DLD1 (cell line): Measurements from ENCODE around the gene BBIP1.

Experiments
- in situ Hi-C: cut with HindIII; loops from 2 replicates; pipeline ENCODE4 v1.10.0; 2017; ENCODE audit warnings: low sequenced_read_pairs

The BBIP1 gene, protein sequence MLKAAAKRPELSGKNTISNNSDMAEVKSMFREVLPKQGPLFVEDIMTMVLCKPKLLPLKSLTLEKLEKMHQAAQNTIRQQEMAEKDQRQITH

GRCh38 chr10:110918643-110919348, at the start of gene BBIP1:
Gene BBIP1 (minus strand): TSS chr10:110919180. CDS start chr10:110918157, 1,023 bp downstream.
- in situ Hi-C loops, result no loop called here

DNA sequence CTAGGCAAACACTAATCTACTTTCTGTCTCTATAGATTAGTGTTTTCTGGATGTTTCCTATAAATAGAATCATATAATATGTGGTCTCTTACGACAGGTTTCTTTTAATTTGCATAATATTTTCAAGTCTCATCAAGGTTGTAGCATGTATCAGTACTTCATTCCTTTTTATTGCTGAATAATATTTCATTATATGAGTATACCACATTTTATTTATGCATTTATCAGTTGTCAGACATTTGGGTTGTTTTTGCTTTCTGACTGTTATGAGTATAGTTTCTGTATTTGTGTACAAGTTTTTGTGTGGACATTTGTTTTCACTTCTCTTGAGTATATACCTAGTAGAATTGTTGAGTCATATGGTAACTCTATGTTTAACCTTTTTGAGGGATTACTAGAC, 48.7 kb upstream of the BBIP1 start:
- in situ Hi-C loops, result no loop called here

DNA sequence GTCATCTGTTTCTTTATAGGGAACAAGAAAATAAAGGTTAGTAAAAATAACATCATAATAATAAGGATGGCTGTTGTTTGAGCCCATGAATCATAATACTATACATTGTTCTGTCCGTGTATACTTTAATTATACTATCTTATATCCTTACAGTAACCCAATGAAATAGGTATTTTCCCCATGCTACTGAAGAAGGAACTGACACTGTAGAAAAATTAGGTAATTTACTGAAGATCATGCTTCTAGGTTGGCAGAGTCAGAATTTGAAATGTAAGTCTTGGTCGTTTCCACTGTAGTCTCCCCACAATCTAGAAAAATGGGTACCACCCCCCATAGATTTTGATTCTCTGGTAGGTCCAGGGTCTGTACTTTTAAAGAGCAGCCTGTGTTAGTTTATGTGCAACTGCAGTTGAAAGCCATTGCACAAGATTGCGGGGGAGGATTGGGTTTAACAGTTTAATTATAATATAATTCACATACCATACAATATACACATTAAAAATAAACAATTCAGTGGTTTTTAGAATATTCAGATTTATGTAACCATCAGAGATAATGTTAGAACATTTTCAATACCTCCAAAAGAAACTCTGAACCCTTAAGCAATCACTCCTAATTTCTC, 48.1 kb upstream of the BBIP1 start:
- in situ Hi-C loops, result no loop called here

DNA sequence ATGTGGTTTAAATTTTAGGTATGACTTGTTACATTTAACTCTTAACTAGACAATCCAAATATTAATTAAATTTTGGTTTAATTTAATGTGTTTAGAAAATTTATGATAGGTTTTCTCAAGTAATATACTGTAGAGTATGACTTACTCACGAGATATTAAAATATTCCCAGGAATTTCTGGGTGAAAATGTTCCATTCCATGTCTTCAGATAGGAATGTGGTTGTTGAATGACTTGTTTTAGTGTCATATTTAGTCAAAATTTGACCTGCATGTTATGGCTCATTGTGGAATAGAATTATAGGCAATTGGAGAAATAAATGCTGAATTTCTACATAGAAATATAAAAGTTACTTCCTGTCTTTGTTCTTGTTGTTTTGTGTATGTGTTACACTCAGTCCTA, 47.2 kb upstream of the BBIP1 start:
- in situ Hi-C loops, result no loop called here

DNA sequence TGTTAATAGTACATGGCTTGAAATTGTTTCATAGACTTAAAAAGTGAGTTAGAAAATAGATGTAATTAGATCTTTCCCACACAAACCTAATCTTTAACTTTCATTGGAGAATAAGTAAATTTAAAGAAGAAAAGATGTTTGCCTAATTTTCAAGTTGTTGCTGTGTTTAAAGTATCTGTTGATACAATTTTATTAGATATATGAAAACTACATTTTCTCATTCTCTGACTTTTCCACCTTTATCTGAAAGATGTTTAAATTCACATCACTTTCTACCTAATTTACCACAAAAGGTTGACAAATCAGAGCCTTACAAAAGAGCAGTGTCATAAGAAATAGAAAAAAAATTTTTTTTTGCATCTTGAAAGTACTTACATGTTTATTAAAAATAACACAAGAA, 46.2 kb upstream of the BBIP1 start:
- in situ Hi-C loops, result no loop called here

DNA sequence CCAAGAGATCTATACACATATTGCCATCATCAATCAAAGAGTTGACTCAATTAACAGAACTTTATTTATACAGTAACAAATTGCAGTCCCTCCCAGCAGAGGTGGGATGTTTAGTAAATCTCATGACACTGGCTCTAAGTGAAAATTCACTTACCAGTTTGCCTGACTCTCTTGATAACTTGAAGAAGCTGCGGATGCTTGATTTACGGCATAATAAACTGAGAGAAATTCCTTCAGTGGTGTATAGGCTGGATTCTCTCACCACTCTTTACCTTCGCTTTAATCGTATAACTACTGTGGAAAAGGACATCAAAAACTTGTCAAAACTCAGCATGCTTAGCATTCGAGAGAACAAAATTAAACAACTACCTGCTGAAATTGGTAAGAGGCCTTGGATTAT, 45.7 kb upstream of the BBIP1 start:
- in situ Hi-C loops, result no loop called here

DNA sequence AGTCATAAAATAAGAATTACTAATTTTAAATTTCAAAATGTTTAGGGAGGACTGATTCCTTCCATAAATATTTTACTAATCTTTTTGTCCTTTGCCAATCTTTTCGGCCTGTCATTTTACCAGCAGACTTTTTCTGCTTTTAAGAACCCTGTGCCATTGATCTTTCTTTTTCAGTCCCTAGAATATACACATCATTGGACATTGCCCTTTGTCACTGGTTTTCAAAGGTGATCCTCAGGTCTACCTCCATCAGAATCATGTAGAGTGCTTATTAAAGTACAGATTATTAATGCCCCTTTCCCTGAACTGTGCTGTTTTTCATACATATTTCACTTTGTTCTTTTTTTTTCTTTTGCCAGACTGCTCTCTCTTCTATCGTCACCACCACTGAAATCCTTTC, 44.2 kb upstream of the BBIP1 start:
- in situ Hi-C loops, result no loop called here

DNA sequence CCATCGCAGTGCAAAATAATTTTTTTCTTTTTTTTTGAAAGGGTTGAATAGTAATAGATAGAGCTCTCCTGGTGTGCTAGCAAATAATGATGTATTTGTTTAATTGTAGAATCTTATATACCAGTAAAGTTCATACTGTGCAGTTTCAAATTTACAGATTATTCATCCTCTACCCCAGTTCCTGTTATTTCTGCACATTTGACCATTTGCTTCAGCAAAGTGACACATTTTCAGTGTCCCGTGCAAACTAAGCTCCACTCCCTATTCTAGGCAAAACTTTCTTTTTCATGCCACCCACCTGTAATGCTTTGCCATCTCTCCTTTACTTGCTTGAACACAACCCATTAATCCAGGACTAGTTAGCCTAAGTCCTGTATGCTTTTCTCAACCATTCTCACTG, 43.5 kb upstream of the BBIP1 start:
- in situ Hi-C loops, result no loop called here

- in situ Hi-C loops, result no loop called here
Observed at GRCh38 chr10:110960333-110960712, 41.3 kb upstream of the BBIP1 start.

DNA sequence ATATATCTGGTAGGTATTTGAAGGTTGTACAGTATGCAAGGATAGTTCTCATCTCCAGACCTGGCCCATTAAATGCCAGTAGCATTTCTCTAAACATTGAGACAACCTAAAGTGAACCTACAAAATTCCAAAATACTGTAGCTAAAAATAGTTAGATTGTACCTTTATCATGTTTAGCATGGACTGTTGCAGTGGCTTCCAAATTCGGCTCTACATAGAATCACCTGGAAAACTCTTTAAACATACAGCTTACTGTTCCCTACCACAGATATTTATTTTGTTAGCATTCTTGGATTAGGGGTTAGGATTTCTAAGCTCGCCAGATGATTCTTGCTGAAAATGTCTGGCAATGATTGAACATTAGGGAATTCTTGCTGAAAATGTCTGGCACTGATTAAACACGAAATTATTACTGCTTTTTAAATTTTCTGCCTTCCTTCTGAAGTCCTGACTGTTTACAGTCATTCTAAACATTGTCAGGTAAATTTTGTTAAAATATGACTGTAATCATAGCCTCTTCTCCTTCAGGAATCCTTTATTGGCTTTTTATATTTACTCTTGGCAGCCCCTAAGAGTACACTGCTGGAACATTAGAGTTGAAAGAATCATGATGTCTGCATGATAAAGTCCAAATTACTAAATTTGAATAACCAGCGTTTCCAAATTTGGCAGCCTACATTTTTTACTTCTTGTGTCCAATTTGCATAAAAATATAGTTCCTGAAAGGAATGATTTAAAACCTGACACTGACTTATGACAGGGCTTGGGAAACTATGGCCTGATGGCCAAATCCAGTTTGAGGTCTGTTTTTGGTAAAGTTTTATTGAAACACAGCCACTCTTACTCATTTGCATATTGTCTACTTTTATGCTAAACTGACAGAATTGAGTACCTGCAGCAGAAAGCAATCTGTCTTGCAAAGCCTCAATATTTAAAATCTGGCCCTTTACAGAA, 40.7 kb upstream of the BBIP1 start:
- in situ Hi-C loops, result no loop called here

GRCh38 chr10:110957606-110958005, 38.6 kb upstream of the BBIP1 start:
- in situ Hi-C loops, result no loop called here

- in situ Hi-C loops, result no loop called here
Observed at GRCh38 chr10:110951381-110951780, 32.4 kb upstream of the BBIP1 start.

- in situ Hi-C loops, result no loop called here
Observed at GRCh38 chr10:110947061-110947595, 28.1 kb upstream of the BBIP1 start.

DNA sequence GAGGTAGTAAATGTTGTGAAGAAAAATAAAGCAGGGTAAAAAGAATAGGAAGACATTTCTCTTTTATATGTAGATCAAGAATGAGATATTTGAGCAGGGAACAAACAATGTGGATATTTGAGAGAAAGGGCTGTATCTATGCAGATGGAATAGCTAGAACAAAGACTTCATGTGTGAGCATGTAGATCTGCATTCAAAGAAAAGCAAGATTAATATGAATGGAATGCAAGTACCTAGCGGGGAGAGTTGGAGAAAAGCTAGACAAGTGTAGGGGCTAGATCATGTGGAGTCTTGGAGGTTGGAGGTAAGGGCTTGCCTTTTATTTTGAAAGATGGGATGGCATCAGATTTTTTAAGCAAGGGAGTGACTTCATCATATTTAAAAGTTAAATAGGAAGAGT, 27.5 kb upstream of the BBIP1 start:
- in situ Hi-C loops, result no loop called here

- in situ Hi-C loops, result no loop called here
Observed at GRCh38 chr10:110944792-110945396, 25.9 kb upstream of the BBIP1 start.

DNA sequence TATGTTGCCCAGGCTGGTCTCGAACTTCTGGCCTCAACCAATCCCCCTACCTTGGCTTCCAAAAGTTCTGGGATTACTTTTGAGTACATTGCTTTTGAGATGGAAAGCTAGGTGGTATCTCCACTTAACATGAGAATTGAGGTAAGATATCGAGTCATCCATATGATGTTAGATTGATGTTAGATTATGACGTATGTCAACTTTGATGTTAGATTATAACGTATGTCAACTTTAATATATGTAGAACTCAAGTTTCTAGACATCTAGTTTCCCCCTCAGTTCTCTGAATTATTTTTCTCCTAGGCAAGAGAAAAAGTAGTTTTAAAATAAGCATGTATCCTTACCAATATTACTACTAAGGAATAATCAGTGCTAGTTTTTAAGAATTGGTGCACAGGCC, 20.4 kb upstream of the BBIP1 start:
- in situ Hi-C loops, result no loop called here

- in situ Hi-C loops, result no loop called here
Observed at GRCh38 chr10:110936757-110937156, 17.8 kb upstream of the BBIP1 start.

DNA sequence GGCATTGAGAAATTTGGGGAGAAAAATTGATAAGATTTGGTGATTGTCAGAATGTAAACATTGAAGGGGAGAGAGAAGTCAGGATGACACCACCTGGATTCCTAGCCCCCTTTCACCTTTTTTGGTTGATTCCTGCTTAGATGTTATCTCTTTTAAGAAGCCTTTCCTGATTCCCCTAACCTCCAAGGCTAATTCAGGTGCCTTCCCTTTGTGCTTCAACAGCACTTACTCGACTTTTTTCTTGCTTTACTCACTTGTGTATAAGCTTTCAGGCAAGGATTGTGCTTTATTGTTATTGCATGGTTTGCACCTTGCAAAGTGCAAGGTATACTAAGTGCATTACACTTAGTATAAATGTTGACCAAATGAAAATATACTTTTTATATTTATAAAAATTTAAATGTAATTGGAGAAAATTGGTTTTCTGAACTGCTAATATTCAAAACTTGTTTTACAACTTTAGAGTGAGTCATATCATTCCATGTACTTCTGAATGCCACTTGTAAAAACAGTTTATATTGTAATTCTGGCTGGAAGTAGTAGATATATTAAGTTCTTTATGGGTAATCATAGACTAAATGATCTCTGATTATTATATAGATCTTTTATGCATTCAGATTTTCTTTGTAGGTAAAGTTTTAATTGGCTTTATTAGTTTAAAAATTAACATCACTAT, 13.7 kb upstream of the BBIP1 start:
- in situ Hi-C loops, result no loop called here

- in situ Hi-C loops, result no loop called here
Observed at GRCh38 chr10:110931769-110932381, 12.9 kb upstream of the BBIP1 start.

DNA sequence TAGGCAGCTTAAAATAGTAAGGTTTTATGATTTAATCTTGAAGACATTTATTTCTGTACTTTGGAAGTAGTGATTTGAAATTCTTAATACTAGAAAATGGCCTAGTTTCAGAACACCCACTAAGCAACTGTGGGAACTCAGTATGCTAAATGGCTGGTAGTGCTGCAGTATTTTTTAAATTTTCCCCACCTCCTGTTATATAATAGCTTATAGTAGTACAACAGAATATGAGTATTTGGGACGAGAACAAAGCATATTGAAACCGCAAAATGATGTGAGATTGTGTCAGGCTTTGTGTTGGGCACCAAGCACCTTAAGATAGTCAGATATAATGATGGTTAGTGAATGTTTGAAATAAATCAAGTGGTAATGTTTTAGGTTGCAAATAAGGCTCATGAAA, 8.5 kb upstream of the BBIP1 start:
- in situ Hi-C loops, result no loop called here
